GM19467 (cell line): ENCODE data around the gene ETNK2.

ENCODE experiments used
- ATAC-seq: cut with Tn5 transposase; IDR thresholded peaks from one replicate; pipeline ENCODE4 v1.9.1; 2021; ENCODE audit warnings: mild to moderate bottlenecking, moderate library complexity; ENCODE audit not compliant: unreplicated experiment

Gene ETNK2

GRCh38 chr1:204128464-204128963 lies 23.3 kb downstream of the ETNK2 start:
- ATAC-seq: no peak

GRCh38 chr1:204127597-204128242 lies 24.1 kb downstream of the ETNK2 start:
- ATAC-seq: no peak

GRCh38 chr1:204126956-204127355 lies 24.9 kb downstream of the ETNK2 start:
- no peak for ATAC-seq

GRCh38 chr1:204126386-204126785 lies 25.5 kb downstream of the ETNK2 start:
- ATAC-seq: no peak

GRCh38 chr1:204125759-204126351 lies 26.0 kb downstream of the ETNK2 start:
- no peak for ATAC-seq

- ATAC-seq: no peak
Observed at GRCh38 chr1:204124639-204125038, 27.2 kb downstream of the ETNK2 start.

GRCh38 chr1:204123376-204123775 lies 28.5 kb downstream of the ETNK2 start:
- no peak for ATAC-seq

- ATAC-seq: no peak
Observed at GRCh38 chr1:204121840-204122555, 29.8 kb downstream of the ETNK2 start.

GRCh38 chr1:204116539-204116938 lies 35.3 kb downstream of the ETNK2 start:
- no peak for ATAC-seq

- no peak for ATAC-seq
Observed at GRCh38 chr1:204115116-204115515, 36.7 kb downstream of the ETNK2 start.

- no peak for ATAC-seq
Observed at GRCh38 chr1:204114606-204115005, 37.2 kb downstream of the ETNK2 start.

- no peak for ATAC-seq
Observed at GRCh38 chr1:204113896-204114295, 37.9 kb downstream of the ETNK2 start.

GRCh38 chr1:204112876-204113730 lies 38.7 kb downstream of the ETNK2 start:
- ATAC-seq: no peak

GRCh38 chr1:204110894-204111633 lies 40.8 kb downstream of the ETNK2 start:
- ATAC-seq: no peak

- ATAC-seq: no peak
Observed at GRCh38 chr1:204108312-204109141, 43.3 kb downstream of the ETNK2 start.

- no peak for ATAC-seq
Observed at GRCh38 chr1:204107892-204108291, 44.0 kb downstream of the ETNK2 start.

GRCh38 chr1:204106825-204107224 lies 45.0 kb downstream of the ETNK2 start:
- no peak for ATAC-seq

- ATAC-seq: no peak
Observed at GRCh38 chr1:204105131-204105515, 46.7 kb downstream of the ETNK2 start.

- ATAC-seq: no peak
Observed at GRCh38 chr1:204104331-204105130, 47.3 kb downstream of the ETNK2 start.
